IgD-negative memory B cell (primary cell): Measurements from ENCODE around the gene VASN. TPM values are rescaled to one million over a fixed set of nuclear protein-coding genes. Genes with fewer than 3 reads are reported as not detected.

Experiments used
- H3K27ac Mint-ChIP-seq, 3 donors: one replicate each; pipeline ENCODE4 v1.8.0; 2020 to 2022; ENCODE audit warnings: mild to moderate bottlenecking in 3 of 3, mixed read lengths in 3 of 3, moderate library complexity in 1 of 3
- H3K27me3 Mint-ChIP-seq: one replicate; pipeline ENCODE4 v1.8.0; 2021; ENCODE audit warnings: mixed read lengths
- H3K36me3 Mint-ChIP-seq: one replicate; pipeline ENCODE4 v1.8.0; 2020; ENCODE audit warnings: mild to moderate bottlenecking, mixed read lengths
- H3K4me1 Mint-ChIP-seq, 3 donors: one replicate each; pipeline ENCODE4 v1.8.0; 2020 to 2022; ENCODE audit warnings: mixed read lengths in 3 of 3, mild to moderate bottlenecking in 1 of 3
- H3K4me3 Mint-ChIP-seq, 4 donors: one replicate each; pipeline ENCODE4 v1.8.0; 2020 to 2022; ENCODE audit warnings: mild to moderate bottlenecking in 4 of 4, mixed read lengths in 4 of 4, moderate library complexity in 3 of 4
- H3K9me3 Mint-ChIP-seq, 3 donors: one replicate each; pipeline ENCODE4 v1.8.0; 2020 to 2021; ENCODE audit warnings: mixed read lengths in 3 of 3, mild to moderate bottlenecking in 1 of 3
- polyA plus RNA-seq: library from polyadenylated mRNA; unstranded; fragments of 300-500 nt; fragmentation: Illumina TruSeq; gene quantifications from one replicate; pipeline ENCODE4 v1.2.3, GENCODE V29; 2021

The VASN gene
- polyA plus RNA-seq, 1 donor from 2014 or later, result 0.45 TPM

GRCh38 chr16:4414187-4414917, 42.7 kb downstream of the VASN start:
- Mint-ChIP-seq H3K36me3 (no peaks in the 10 kb centered on the region), H3K4me3 (peak overlapping the region; percentile 92 to 96 (median 94)), H3K4me1 (peaks cover 13 to 35% (median 31%) of the 10 kb centered on the region in 3 donors), H3K27ac (peak overlapping the region; percentile 87 to 99 (median 99)), H3K9me3 (no peaks in the 10 kb centered on the region), H3K27me3 (no peaks in the 10 kb centered on the region)

GRCh38 chr16:4415538-4416199, 44.0 kb downstream of the VASN start:
- no peaks in the 10 kb centered on the region for H3K36me3 Mint-ChIP-seq
- H3K27ac Mint-ChIP-seq, result peak overlapping the region; percentile 87 to 99 (median 99)
- H3K27me3 Mint-ChIP-seq, result no peaks in the 10 kb centered on the region
- peak overlapping the region; percentile 92 to 96 (median 94) for H3K4me3 Mint-ChIP-seq
- H3K4me1 Mint-ChIP-seq, result peaks cover 8 to 34% (median 28%) of the 10 kb centered on the region in 3 donors
- no peaks in the 10 kb centered on the region for H3K9me3 Mint-ChIP-seq

DNA sequence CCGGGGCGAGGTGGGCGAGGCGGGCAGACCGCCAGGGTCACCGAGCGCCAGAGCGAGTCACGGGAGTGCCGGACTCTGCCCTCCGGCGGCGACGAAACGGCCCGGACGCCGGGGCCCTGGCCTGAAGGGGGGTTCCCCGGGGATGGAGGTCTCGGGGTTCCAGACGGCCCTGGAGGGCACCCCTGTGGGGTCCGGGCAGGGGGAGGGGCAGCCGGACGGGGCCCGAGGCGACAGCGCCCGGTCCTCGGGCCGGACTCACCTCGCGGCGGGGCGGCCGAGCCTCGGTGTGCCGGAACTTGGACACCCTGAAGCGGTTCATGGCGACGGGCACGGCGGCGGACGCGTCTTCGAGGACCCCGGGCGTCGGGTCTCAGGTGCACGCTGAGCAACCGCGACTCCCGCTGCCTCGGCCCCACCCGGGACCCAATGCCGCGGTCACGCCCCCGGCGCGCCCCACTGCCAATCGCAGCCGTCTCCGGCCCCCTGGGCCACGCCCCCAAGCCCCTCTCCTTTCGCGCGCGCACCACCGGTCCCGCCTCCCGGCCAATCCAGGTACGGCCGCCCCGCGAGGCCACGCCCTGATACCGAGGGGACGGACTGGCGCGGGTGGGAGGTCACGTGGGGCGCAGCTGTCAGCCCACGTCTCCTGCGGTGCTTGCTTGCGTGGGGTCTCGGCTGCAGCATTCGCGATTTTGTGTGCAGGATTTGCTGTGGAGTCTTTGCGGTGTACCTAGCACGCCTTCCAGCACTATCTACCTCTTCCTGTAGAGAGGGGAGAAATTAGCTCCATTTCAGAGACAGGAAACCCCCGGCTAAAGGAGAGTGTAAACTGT, 44.8 kb downstream of the VASN start, which contains the start of gene CORO7:
Gene CORO7 (minus strand): TSS at position 397 of the 833 bp plus-strand sequence. CDS start 78 bp downstream, at position 319.
- H3K27me3 Mint-ChIP-seq, result no peaks in the 10 kb centered on the region
- peak within 1 kb of the TSS; percentile 92 to 97 (median 94) for H3K4me3 Mint-ChIP-seq
- H3K27ac Mint-ChIP-seq, result peak within 1 kb of the TSS; percentile 87 to 99 (median 99)
- no peaks in the 10 kb centered on the region for H3K9me3 Mint-ChIP-seq
- H3K4me1 Mint-ChIP-seq, result peaks cover 5 to 31% (median 25%) of the 10 kb centered on the region in 3 donors
- H3K36me3 Mint-ChIP-seq, result no peaks in the 10 kb centered on the region

DNA sequence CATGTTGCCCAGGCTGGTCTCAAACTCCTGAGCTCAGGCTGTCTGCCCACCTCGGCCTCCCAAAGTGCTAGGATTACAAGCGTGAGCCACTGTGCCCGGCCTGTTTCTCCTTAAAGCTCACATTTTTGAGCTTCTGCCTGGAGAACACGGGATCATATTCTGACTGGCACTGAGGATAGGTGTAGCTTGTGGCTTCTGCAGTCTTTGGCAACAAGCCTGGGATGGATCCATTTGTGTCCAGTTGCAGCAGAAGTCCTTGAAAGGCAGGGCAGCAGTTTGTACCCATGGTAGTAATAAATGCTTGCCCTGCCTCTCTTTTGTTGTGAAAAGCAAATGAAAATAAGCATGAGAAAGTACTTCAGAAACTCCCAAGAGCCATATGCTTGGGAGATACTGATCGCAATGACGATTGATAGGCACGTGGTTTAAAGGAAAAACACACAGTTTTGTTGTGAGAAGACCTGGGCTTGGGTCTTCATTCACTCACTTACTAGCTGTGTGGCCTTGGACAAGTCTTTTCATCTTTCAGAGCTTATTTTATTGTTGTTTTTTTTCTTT, 47.8 kb downstream of the VASN start:
- Mint-ChIP-seq H3K4me3 (no peak overlapping the region), H3K27me3 (no peaks in the 10 kb centered on the region), H3K9me3 (no peaks in the 10 kb centered on the region), H3K36me3 (peaks cover 1% of the 10 kb centered on the region), H3K4me1 (peaks cover 5 to 14% (median 12%) of the 10 kb centered on the region in 3 donors), H3K27ac (peak overlapping the region in 1 of 3 donors; percentile 57)

DNA sequence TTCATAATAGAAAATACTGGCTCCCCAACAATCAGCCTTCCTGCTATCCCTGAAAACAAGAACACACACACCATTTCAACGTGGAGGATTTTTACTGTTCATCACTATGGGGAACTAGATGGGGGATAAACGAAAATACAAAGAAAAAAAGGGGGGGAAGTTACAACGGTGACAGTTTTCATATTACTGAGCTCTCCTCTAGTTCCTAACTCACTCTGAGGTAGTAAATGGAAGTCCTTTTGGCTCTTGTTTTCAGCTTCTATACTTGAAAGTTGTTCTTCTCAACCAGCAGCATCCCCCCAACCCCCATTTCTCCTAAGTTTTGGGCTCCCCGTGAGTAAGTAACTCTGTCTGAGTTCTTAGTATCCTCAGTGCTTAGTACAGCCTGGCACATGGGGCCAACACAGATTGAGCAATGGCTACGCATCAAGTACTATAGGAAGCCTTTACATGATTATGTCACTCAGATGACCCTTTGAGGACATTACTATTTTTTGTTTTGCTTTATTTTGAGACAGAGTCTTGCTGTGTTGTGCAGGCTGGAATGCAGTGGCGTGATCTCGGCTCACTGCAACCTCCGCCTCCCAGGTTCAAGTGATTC, 49.0 kb downstream of the VASN start:
- no peaks in the 10 kb centered on the region for H3K9me3 Mint-ChIP-seq
- H3K27ac Mint-ChIP-seq, result peak overlapping the region in 1 of 3 donors; percentile 57
- H3K4me1 Mint-ChIP-seq, result peaks cover under 1 to 7% (median 2%) of the 10 kb centered on the region in 3 donors

DNA sequence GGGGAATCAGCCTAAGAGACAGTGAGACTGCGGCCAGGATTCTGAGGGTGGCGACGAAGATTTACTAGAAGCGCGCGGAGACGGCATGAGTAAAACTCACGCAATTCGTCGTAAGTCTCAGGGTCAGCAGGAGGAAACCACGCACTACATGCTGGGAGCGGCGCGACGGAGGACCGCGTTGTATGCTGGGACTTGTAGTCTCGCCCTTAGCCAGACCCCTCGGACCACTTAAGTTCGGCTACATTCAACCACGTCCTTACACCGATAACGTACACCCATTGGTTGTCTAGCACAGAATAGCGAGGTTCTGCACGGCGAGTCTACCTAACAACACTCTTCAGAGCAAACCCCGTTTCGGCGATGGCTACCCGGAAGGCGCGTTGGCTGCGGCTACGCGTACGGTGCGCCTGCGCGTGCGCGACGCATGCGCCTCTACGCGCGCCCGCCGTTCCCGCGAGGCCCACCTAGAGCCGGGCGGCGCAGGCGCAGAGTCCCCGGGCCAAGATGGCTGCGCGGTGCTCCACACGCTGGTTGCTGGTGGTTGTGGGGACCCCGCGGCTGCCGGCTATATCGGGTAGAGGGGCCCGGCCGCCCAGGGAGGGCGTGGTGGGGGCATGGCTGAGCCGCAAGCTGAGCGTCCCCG, 53.9 kb downstream of the VASN start, which contains the start of gene DNAJA3:
Gene DNAJA3 (plus strand): TSS at position 491 of the 643 bp plus-strand sequence. CDS start 14 bp downstream, at position 505.
- Mint-ChIP-seq H3K27ac (peak within 1 kb of the TSS; percentile 87 to 100 (median 99)), H3K27me3 (no peaks in the 10 kb centered on the region), H3K9me3 (no peaks in the 10 kb centered on the region), H3K36me3 (peaks cover 1% of the 10 kb centered on the region), H3K4me3 (peak within 1 kb of the TSS; percentile 85 to 99 (median 96)), H3K4me1 (peaks cover 12 to 24% (median 12%) of the 10 kb centered on the region in 3 donors)

More for the DNA sequence above, 49.0 kb downstream of the VASN start:
- no peaks in the 10 kb centered on the region for H3K27me3 Mint-ChIP-seq
- H3K36me3 Mint-ChIP-seq, result peaks cover 1% of the 10 kb centered on the region
- peak overlapping the region in 1 of 4 donors; percentile 16 for H3K4me3 Mint-ChIP-seq

DNA sequence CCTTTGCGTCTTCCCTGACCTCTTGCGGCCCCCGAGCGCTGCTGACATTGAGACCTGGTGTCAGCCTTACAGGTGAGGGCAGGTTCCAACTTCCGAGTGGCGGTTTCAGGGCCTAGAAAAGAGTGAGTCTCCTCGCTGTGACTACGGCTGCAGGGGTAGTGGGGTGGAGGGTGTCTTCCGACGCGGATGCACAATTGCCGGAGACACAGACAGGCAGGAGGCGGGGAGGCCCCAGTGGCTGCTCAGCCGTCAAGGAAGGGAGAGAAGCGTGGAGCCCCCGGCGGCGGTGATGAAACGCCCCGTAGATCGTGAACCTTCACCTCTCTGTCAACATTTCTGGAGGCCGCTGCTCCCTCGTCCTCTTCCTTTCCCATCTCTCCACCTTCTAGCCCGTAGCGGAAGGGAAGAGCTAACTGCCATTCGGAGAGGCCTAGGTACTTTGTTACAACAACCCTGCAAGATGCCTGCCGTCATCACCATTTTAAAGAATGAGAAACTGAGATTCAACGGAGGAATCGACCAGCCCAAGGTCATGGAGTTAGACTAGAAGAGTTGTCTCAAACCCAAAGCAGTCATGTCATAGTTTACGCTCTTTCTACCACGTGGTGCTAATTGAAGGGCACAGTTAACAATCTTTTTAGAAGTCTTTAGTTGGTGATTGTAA, 54.5 kb downstream of the VASN start:
- H3K36me3 Mint-ChIP-seq, result peaks cover 4% of the 10 kb centered on the region
- H3K9me3 Mint-ChIP-seq, result no peaks in the 10 kb centered on the region
- H3K27me3 Mint-ChIP-seq, result no peaks in the 10 kb centered on the region
- peaks cover 12 to 24% (median 12%) of the 10 kb centered on the region in 3 donors for H3K4me1 Mint-ChIP-seq
- H3K27ac Mint-ChIP-seq, result peak overlapping the region; percentile 87 to 100 (median 99)
- peak overlapping the region; percentile 85 to 99 (median 96) for H3K4me3 Mint-ChIP-seq

DNA sequence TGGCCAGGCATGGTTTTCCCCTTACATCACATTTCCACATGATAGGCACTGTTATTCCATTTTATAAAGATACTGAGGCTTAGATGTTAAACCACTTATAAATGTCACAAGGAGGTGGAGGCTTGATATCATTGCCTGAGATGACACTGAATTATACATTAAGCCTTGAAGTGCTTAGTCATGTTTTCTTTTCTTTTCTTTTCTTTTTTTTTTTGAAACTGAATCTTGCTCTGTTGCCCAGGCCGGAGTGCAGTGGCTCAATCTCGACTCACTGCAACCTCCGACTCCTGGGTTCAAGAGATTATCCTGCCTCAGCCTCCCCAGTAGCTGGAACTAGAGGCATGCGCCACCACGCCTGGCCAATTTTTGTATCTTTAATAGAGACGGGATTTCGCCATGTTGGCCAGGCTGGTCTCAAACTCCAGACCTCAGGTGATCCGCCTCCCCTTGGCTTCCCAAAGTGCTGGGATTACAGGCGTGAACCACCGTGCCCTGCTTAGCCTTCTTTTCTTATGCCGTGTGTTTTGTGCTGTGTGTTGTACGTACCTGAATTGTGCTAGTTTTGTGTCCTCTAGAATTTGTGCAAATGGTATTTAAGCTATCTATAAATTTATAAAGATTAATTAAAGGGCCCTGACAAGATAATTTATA, 55.2 kb downstream of the VASN start:
- peaks cover 11 to 24% (median 12%) of the 10 kb centered on the region in 3 donors for H3K4me1 Mint-ChIP-seq
- H3K9me3 Mint-ChIP-seq, result no peaks in the 10 kb centered on the region

DNA sequence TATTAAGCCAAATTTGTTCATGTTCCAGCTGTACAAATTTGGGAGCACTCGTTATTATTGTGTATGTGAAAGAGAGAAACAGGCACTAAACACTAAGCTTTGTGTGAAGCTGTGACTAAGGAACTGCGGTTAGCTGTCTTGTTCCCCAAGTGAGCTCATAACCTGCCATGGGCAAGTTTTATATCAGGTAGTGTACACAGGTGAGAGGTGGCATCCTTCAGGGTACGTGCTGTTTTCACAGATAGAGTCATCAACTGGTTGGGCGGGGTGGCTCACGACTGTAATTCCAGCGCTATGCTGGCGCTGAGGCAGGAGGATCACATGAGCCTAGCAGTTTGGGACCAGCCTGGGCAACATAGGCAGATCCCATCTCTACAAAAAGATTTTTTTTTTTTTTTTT, 56.9 kb downstream of the VASN start:
- H3K9me3 Mint-ChIP-seq, result no peaks in the 10 kb centered on the region
- H3K4me3 Mint-ChIP-seq, result peak overlapping the region in 2 of 4 donors; percentile 57 to 65
- peaks cover 12 to 25% (median 13%) of the 10 kb centered on the region in 3 donors for H3K4me1 Mint-ChIP-seq
- peaks cover 5% of the 10 kb centered on the region for H3K36me3 Mint-ChIP-seq
- peak overlapping the region in 1 of 3 donors; percentile 25 for H3K27ac Mint-ChIP-seq
- no peaks in the 10 kb centered on the region for H3K27me3 Mint-ChIP-seq

More for the DNA sequence above, 55.2 kb downstream of the VASN start:
- H3K27me3 Mint-ChIP-seq, result no peaks in the 10 kb centered on the region
- H3K27ac Mint-ChIP-seq, result peak overlapping the region; percentile 87 to 100 (median 99)
- H3K4me3 Mint-ChIP-seq, result peak overlapping the region; percentile 85 to 99 (median 96)
- H3K36me3 Mint-ChIP-seq, result peaks cover 4% of the 10 kb centered on the region

- H3K27ac Mint-ChIP-seq, result no peak overlapping the region
- peak overlapping the region in 1 of 4 donors; percentile 53 for H3K4me3 Mint-ChIP-seq
- H3K36me3 Mint-ChIP-seq, result peaks cover 5% of the 10 kb centered on the region
Measured at GRCh38 chr16:4431023-4431422, 59.4 kb downstream of the VASN start.

More at GRCh38 chr16:4431023-4431422, 59.4 kb downstream of the VASN start:
- Mint-ChIP-seq H3K9me3 (no peaks in the 10 kb centered on the region), H3K27me3 (no peaks in the 10 kb centered on the region), H3K4me1 (peaks cover 11 to 25% (median 14%) of the 10 kb centered on the region in 3 donors)
